H1 (cell line): ENCODE results near the gene PRSS38.

Source experiments
- CTCF ChIP-seq, 3 experiments: IDR thresholded peaks; 1 replicate in 2 of 3; 2 replicates in 1 of 3; pipeline versions ENCODE4 v1.5.1 to v1.6.1; 2011; ENCODE audit warnings: low read length in 3 of 3, mild to moderate bottlenecking in 3 of 3, inconsistent platforms in 2 of 3, low read depth in 1 of 3, moderate library complexity in 1 of 3; ENCODE audit not compliant: insufficient read depth in 1 of 3; ENCODE audit errors: control extremely low read depth in 1 of 3
- EZH2 ChIP-seq: fragments of 200-600 bp; sonication (generic); IDR thresholded peaks from 2 replicates; pipeline ENCODE4 v1.7.1; 2012; ENCODE audit warnings: low read depth, mild to moderate bottlenecking, moderate library complexity, low read length, inconsistent platforms; ENCODE audit not compliant: severe bottlenecking
- FOSL1 ChIP-seq: IDR thresholded peaks from 2 replicates; pipeline ENCODE4 v1.6.1; 2011; ENCODE audit warnings: mild to moderate bottlenecking, low read depth, low read length, moderate library complexity; ENCODE audit not compliant: insufficient read depth
- JUND ChIP-seq: IDR thresholded peaks from 2 replicates; pipeline ENCODE4 v1.6.1; 2011; ENCODE audit warnings: mild to moderate bottlenecking, improper control_type of control experiment, low read length
- MAX ChIP-seq: IDR thresholded peaks from 2 replicates; pipeline ENCODE4 v1.6.1; 2012; ENCODE audit warnings: inconsistent platforms
- POLR2AphosphoS5 ChIP-seq: IDR thresholded peaks from 2 replicates; pipeline ENCODE4 v1.6.1; 2011; ENCODE audit warnings: low read depth, low read length
- POU5F1 ChIP-seq: IDR thresholded peaks from 2 replicates; pipeline ENCODE4 v1.6.1; 2011; ENCODE audit warnings: low read depth, mild to moderate bottlenecking, low read length, moderate library complexity
- SUZ12 ChIP-seq: fragments of 200-600 bp; sonication (generic); IDR thresholded peaks from 2 replicates; pipeline ENCODE4 v1.6.1; 2012; ENCODE audit warnings: mild to moderate bottlenecking, inconsistent platforms, low read length, moderate library complexity, mixed read lengths
- YY1 ChIP-seq: IDR thresholded peaks from 2 replicates; pipeline ENCODE4 v1.6.1; 2011; ENCODE audit warnings: low read depth, mild to moderate bottlenecking, low read length

- TF ChIP-seq JUND (no peak), POU5F1 (no peak), CTCF (IDR thresholded peaks at IDR 0.05; ENCODE audit: control extremely low read depth in 1 of 3, insufficient read depth in 1 of 3, low read depth in 1 of 3, low read length in 3 of 3) (no peak), EZH2 (no peak), MAX (no peak), POLR2AphosphoS5 (no peak), YY1 (no peak), SUZ12 (no peak), FOSL1 (no peak)
Observed at GRCh38 chr1:227809026-227809425, 6.4 kb upstream of the PRSS38 start.
